ENCODE measurements around the gene MEIS1. TPM values are rescaled to one million over a fixed set of nuclear protein-coding genes. Genes with fewer than 3 reads are reported as not detected.
A peak's percentile ranks its signal among the peaks of the same experiment; 100 is the strongest.

MEIS1 gene
- total and polyA plus RNA-seq, 2 donors (not counting 1 experiment from before 2014, with no cell fraction given), result 48.3 to 139 TPM

GRCh38 chr2:66447677-66448076 lies 12.8 kb downstream of the MEIS1 start:
- no peak overlapping the region for H3K9ac ChIP-seq (ENCODE audit: insufficient read depth, low read length)
- no peaks in the 10 kb centered on the region for H4K20me1 ChIP-seq (ENCODE audit: control insufficient read depth, extremely low read depth, insufficient read depth, low read length)
- H2AFZ ChIP-seq (ENCODE audit: low read length), result no peak overlapping the region
- no peaks in the 10 kb centered on the region for H3K27me3 ChIP-seq (ENCODE audit: control insufficient read depth, insufficient read depth, low read length)
- H3K4me2 ChIP-seq (ENCODE audit: extremely low read depth, insufficient read depth, low read length), result peak overlapping the region; percentile 95
- peak overlapping the region in 3 of 4 experiments; percentile 67 to 100 (median 81) for H3K4me3 ChIP-seq (replicated peaks in 1 of 4; ENCODE audit: control extremely low read depth in 1 of 4, insufficient read depth in 1 of 4, low read depth in 3 of 4, low read length in 4 of 4)
- peak in 1 of 2 donors; percentile 56 for DNase-seq (ENCODE audit: low read depth in 2 of 2)
- peaks cover 4% of the 10 kb centered on the region for H3K4me1 ChIP-seq (ENCODE audit: control insufficient read depth, extremely low read depth, insufficient read depth, low read length)
- H3K9me3 ChIP-seq (ENCODE audit: control insufficient read depth, insufficient read depth, low read depth, low read length), result no peaks in the 10 kb centered on the region
- peak overlapping the region; percentile 97 for H3K27ac ChIP-seq (ENCODE audit: insufficient read depth, low read length)
- H3K79me2 ChIP-seq (ENCODE audit: control insufficient read depth, insufficient read depth, low read length), result peaks cover 100% of the 10 kb centered on the region
- TF ChIP-seq CTCF (conservative IDR thresholded peaks at IDR 0.05 in 1 of 2, IDR thresholded peaks at IDR 0.05 in 1 of 2; ENCODE audit: low read depth in 1 of 2, low read length in 2 of 2), result no peak
- TF ChIP-seq EZH2 (IDR thresholded peaks at IDR 0.05; ENCODE audit: low read length, missing control alignments), result no peak
- H3K36me3 ChIP-seq (ENCODE audit: control insufficient read depth, insufficient read depth, low read length), result peaks cover 6% of the 10 kb centered on the region

- H2AFZ ChIP-seq (ENCODE audit: low read length), result no peak overlapping the region
- peaks cover 100% of the 10 kb centered on the region for H3K79me2 ChIP-seq (ENCODE audit: control insufficient read depth, insufficient read depth, low read length)
- H3K4me1 ChIP-seq (ENCODE audit: control insufficient read depth, extremely low read depth, insufficient read depth, low read length), result peaks cover 4% of the 10 kb centered on the region
- TF ChIP-seq CTCF (conservative IDR thresholded peaks at IDR 0.05 in 1 of 2, IDR thresholded peaks at IDR 0.05 in 1 of 2; ENCODE audit: low read depth in 1 of 2, low read length in 2 of 2) (no peak), EZH2 (IDR thresholded peaks at IDR 0.05; ENCODE audit: low read length, missing control alignments) (no peak)
- H3K36me3 ChIP-seq (ENCODE audit: control insufficient read depth, insufficient read depth, low read length), result peaks cover 6% of the 10 kb centered on the region
- peak in 1 of 2 donors; percentile 92 for DNase-seq (ENCODE audit: low read depth in 2 of 2)
- peak overlapping the region; percentile 22 for H3K27ac ChIP-seq (ENCODE audit: insufficient read depth, low read length)
- no peak overlapping the region for H3K9ac ChIP-seq (ENCODE audit: insufficient read depth, low read length)
- no peaks in the 10 kb centered on the region for H4K20me1 ChIP-seq (ENCODE audit: control insufficient read depth, extremely low read depth, insufficient read depth, low read length)
- H3K4me3 ChIP-seq (replicated peaks in 1 of 4; ENCODE audit: control extremely low read depth in 1 of 4, insufficient read depth in 1 of 4, low read depth in 3 of 4, low read length in 4 of 4), result peak overlapping the region in 3 of 4 experiments; percentile 67 to 100 (median 81)
- no peaks in the 10 kb centered on the region for H3K27me3 ChIP-seq (ENCODE audit: control insufficient read depth, insufficient read depth, low read length)
- peak overlapping the region; percentile 95 for H3K4me2 ChIP-seq (ENCODE audit: extremely low read depth, insufficient read depth, low read length)
- H3K9me3 ChIP-seq (ENCODE audit: control insufficient read depth, insufficient read depth, low read depth, low read length), result no peaks in the 10 kb centered on the region
Measured at GRCh38 chr2:66448136-66448991, 13.4 kb downstream of the MEIS1 start.

GRCh38 chr2:66452214-66452613 lies 17.3 kb downstream of the MEIS1 start:
- no peak overlapping the region for H3K27ac ChIP-seq (ENCODE audit: insufficient read depth, low read length)
- no peak overlapping the region for H3K4me2 ChIP-seq (ENCODE audit: extremely low read depth, insufficient read depth, low read length)
- TF ChIP-seq EZH2 (IDR thresholded peaks at IDR 0.05; ENCODE audit: low read length, missing control alignments) (no peak), CTCF (conservative IDR thresholded peaks at IDR 0.05 in 1 of 2, IDR thresholded peaks at IDR 0.05 in 1 of 2; ENCODE audit: low read depth in 1 of 2, low read length in 2 of 2) (no peak)
- H2AFZ ChIP-seq (ENCODE audit: low read length), result no peak overlapping the region
- peaks cover 97% of the 10 kb centered on the region for H3K79me2 ChIP-seq (ENCODE audit: control insufficient read depth, insufficient read depth, low read length)
- H3K36me3 ChIP-seq (ENCODE audit: control insufficient read depth, insufficient read depth, low read length), result peaks cover 2% of the 10 kb centered on the region
- H4K20me1 ChIP-seq (ENCODE audit: control insufficient read depth, extremely low read depth, insufficient read depth, low read length), result no peaks in the 10 kb centered on the region
- H3K9ac ChIP-seq (ENCODE audit: insufficient read depth, low read length), result no peak overlapping the region
- H3K27me3 ChIP-seq (ENCODE audit: control insufficient read depth, insufficient read depth, low read length), result no peaks in the 10 kb centered on the region
- H3K4me3 ChIP-seq (replicated peaks in 1 of 4; ENCODE audit: control extremely low read depth in 1 of 4, insufficient read depth in 1 of 4, low read depth in 3 of 4, low read length in 4 of 4), result no peak overlapping the region
- peaks cover 4% of the 10 kb centered on the region for H3K4me1 ChIP-seq (ENCODE audit: control insufficient read depth, extremely low read depth, insufficient read depth, low read length)
- no peak for DNase-seq (ENCODE audit: low read depth in 2 of 2)
- H3K9me3 ChIP-seq (ENCODE audit: control insufficient read depth, insufficient read depth, low read depth, low read length), result no peaks in the 10 kb centered on the region
